Fibroblast of mammary gland (primary cell): ENCODE results near the gene TRMT61A.

Source experiments
- DNase-seq: peaks from one replicate; pipeline ENCODE4 v3.0.0-alpha.2; 2010; ENCODE audit warnings: low read depth
- H3K4me3 ChIP-seq: 2 replicates; pipeline ENCODE4 v1.5.1; 2011; ENCODE audit warnings: low read depth, mild to moderate bottlenecking, low read length, moderate library complexity; ENCODE audit not compliant: control insufficient read depth
- CTCF ChIP-seq: conservative IDR thresholded peaks from 2 replicates; pipeline ENCODE4 v1.5.1; 2011; ENCODE audit warnings: low read depth, low read length, inconsistent platforms; ENCODE audit not compliant: control insufficient read depth, insufficient read depth

TRMT61A gene

GRCh38 chr14:103514596-103515421 is 14.2 kb upstream of the TRMT61A start:
- no peak overlapping the region for H3K4me3 ChIP-seq
- no peak for TF ChIP-seq CTCF
- DNase-seq: no peak

- no peak for TF ChIP-seq CTCF
- no peak for DNase-seq
- no peak overlapping the region for H3K4me3 ChIP-seq
Observed at GRCh38 chr14:103516426-103517173, 12.4 kb upstream of the TRMT61A start.

- DNase-seq: no peak
- TF ChIP-seq CTCF: no peak
- no peak overlapping the region for H3K4me3 ChIP-seq
Observed at GRCh38 chr14:103517174-103517566, 11.8 kb upstream of the TRMT61A start.

GRCh38 chr14:103517721-103518421 is 11.1 kb upstream of the TRMT61A start:
- no peak for DNase-seq
- TF ChIP-seq CTCF: no peak
- H3K4me3 ChIP-seq: no peak overlapping the region

GRCh38 chr14:103518422-103519042 is 10.5 kb upstream of the TRMT61A start:
- H3K4me3 ChIP-seq: no peak overlapping the region
- peak; percentile 43 for DNase-seq
- TF ChIP-seq CTCF: peak; percentile 82

GRCh38 chr14:103519043-103519836 is 9.8 kb upstream of the TRMT61A start:
- DNase-seq: no peak
- H3K4me3 ChIP-seq: no peak overlapping the region
- TF ChIP-seq CTCF: no peak
